Tibial artery (tissue), 4 donors: Measurements from ENCODE around the gene ADAM15.

ENCODE experiments used
- DNase-seq, 2 donors: peaks; one replicate each; pipeline ENCODE4 v3.0.0-alpha.2; 2019
- H3K27ac ChIP-seq, 2 donors: fragments of 200-600 bp; sonication (generic) in 1 of 2; 1 replicate in 1 of 2; 2 replicates in 1 of 2; pipeline ENCODE4 v1.5.1; 2018 to 2019; ENCODE audit warnings: mild to moderate bottlenecking in 1 of 2
- H3K27me3 ChIP-seq, 2 donors: fragments of 200-600 bp; sonication (generic) in 1 of 2; one replicate each; pipeline versions ENCODE4 v1.5.1 to v1.6.0; 2016 to 2019
- H3K36me3 ChIP-seq, 3 donors: fragments of 200-600 bp; sonication (generic) in 2 of 3; one replicate each; pipeline ENCODE4 v1.5.1; 2016 to 2019; ENCODE audit warnings: mild to moderate bottlenecking in 2 of 3
- H3K4me1 ChIP-seq, 4 donors: fragments of 200-600 bp; sonication (generic) in 2 of 4; 1 replicate in 3 of 4; 2 replicates in 1 of 4; pipeline ENCODE4 v1.5.1; 2016 to 2019
- H3K4me3 ChIP-seq, 2 donors: fragments of 200-600 bp; sonication (generic) in 1 of 2; 1 replicate in 1 of 2; 2 replicates in 1 of 2; pipeline ENCODE4 v1.5.1; 2018 to 2019; ENCODE audit warnings: mild to moderate bottlenecking in 2 of 2
- H3K9me3 ChIP-seq, 3 donors: fragments of 200-600 bp; sonication (generic) in 1 of 3; one replicate each; pipeline ENCODE4 v1.5.1; 2016 to 2019
- intact Hi-C: fragments of 100-400 bp; cut with DNase I; formaldehyde crosslinking; loops from one replicate; pipeline ENCODE4 v1.15.0; 2023; ENCODE audit warnings: low total_unique reads
- TF ChIP-seq, protein P1 (sequence below), 2 experiments: fragments of 200-600 bp in 1 of 2; fragments of 450-650 bp in 1 of 2; IDR thresholded peaks; one replicate each; pipeline ENCODE4 v1.5.1; 2017 to 2019; ENCODE audit warnings: antibody characterized with exemption in 2 of 2, mild to moderate bottlenecking in 1 of 2, moderate library complexity in 1 of 2

Gene ADAM15

DNA sequence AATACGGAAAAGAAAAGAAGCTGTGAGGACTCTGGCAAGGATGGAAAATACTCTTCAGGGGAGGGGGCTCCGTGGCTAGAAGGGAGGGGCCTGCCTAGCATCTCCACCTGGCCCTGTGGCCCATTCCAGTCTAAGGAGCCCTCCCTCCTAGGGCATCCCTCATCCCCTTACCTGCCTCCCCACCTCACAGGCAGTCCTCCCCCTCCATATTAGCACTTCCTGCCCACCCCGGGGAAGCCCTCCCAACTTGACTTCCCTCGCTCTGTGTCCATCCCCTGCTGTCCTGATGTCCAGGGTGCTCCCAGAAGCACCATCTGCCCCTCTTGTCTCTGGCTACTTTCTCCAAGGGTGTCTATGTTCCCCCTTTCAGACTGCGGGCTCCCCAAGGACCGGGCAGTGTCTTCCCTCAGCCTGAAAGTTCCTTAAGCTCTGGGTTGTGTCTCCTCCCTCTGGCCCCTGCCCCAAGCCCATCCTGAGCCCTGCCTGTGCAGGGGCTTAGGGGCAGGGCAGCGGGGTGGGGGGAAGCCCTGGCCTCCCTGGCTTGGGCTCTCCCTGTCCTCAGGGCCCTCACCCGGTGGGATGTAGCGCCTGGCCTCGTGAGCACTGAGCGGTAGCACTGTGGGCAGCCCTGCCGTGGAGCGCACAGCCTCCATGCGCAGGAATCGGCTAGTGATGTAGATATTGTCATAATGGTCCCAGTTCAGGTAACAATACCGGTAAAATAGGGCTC lies 21.4 kb upstream of the ADAM15 start:
- Histone ChIP-seq H3K4me1 (no peaks in the 10 kb centered on the region), H3K9me3 (no peaks in the 10 kb centered on the region), H3K27ac (no peak overlapping the region), H3K4me3 (no peak overlapping the region), H3K27me3 (no peaks in the 10 kb centered on the region), H3K36me3 (no peaks in the 10 kb centered on the region)
- TF ChIP-seq, protein P1, sequence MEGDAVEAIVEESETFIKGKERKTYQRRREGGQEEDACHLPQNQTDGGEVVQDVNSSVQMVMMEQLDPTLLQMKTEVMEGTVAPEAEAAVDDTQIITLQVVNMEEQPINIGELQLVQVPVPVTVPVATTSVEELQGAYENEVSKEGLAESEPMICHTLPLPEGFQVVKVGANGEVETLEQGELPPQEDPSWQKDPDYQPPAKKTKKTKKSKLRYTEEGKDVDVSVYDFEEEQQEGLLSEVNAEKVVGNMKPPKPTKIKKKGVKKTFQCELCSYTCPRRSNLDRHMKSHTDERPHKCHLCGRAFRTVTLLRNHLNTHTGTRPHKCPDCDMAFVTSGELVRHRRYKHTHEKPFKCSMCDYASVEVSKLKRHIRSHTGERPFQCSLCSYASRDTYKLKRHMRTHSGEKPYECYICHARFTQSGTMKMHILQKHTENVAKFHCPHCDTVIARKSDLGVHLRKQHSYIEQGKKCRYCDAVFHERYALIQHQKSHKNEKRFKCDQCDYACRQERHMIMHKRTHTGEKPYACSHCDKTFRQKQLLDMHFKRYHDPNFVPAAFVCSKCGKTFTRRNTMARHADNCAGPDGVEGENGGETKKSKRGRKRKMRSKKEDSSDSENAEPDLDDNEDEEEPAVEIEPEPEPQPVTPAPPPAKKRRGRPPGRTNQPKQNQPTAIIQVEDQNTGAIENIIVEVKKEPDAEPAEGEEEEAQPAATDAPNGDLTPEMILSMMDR (IDR thresholded peaks at IDR 0.05) = no peak
- no peak for DNase-seq
- intact Hi-C loops = no loop called here

DNA sequence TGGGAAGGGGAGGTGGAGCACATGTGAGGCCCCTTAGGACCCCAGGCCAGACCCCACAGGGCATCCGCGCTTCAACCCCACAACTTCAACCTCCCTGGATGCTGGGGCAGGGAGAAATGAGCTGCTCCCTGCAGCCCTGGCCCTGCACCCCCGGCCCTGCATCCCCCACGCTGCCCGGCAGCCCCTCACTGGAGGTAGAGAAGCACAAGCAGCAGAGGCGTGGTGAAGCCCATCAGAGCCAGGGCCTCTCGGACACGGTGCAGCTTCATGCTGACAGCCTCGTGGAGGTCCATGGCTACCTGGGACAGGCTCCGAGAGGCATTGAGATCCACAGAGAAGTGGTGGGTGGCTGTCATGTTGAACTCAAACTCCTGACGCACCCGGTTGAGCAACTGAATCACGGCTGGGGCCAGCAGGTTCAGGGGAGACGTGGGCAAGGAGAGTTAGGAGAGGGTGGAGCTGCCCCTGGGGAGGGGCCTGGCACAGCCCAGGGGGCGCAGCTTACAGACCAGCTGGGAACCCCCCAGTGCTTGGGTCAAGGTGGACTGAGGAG lies 20.8 kb upstream of the ADAM15 start:
- H3K36me3 ChIP-seq = no peaks in the 10 kb centered on the region
- H3K4me3 ChIP-seq = no peak overlapping the region
- H3K27me3 ChIP-seq = no peaks in the 10 kb centered on the region
- H3K9me3 ChIP-seq = no peaks in the 10 kb centered on the region
- intact Hi-C loops = no loop called here
- DNase-seq = no peak
- no peaks in the 10 kb centered on the region for H3K4me1 ChIP-seq
- no peak overlapping the region for H3K27ac ChIP-seq
- TF ChIP-seq, protein P1 (IDR thresholded peaks at IDR 0.05) = no peak

DNA sequence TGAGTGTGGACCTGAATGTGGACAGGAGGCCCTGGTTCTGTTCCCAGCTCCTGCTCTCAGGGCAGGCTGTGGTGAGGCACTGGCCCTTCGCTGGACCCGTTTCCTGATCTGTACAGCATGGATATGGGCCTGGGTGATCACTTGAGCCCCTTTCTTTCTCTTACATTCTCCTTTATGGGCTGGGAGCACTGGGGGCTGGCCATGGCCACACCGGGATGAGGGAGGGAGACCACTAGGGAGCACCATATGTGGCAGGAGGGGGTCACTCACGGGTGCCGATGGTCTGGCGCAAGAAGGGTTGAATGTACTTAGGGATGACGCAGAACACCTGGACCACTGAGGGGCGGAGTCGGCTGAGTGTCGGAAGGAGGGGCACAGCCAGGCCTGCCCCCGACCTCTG lies 20.2 kb upstream of the ADAM15 start:
- H3K27ac ChIP-seq = no peak overlapping the region
- TF ChIP-seq, protein P1 (IDR thresholded peaks at IDR 0.05) = no peak
- no peak for DNase-seq
- H3K4me3 ChIP-seq = no peak overlapping the region
- no peaks in the 10 kb centered on the region for H3K27me3 ChIP-seq
- H3K9me3 ChIP-seq = no peaks in the 10 kb centered on the region
- no peaks in the 10 kb centered on the region for H3K36me3 ChIP-seq
- intact Hi-C loops = no loop called here
- H3K4me1 ChIP-seq = no peaks in the 10 kb centered on the region

DNA sequence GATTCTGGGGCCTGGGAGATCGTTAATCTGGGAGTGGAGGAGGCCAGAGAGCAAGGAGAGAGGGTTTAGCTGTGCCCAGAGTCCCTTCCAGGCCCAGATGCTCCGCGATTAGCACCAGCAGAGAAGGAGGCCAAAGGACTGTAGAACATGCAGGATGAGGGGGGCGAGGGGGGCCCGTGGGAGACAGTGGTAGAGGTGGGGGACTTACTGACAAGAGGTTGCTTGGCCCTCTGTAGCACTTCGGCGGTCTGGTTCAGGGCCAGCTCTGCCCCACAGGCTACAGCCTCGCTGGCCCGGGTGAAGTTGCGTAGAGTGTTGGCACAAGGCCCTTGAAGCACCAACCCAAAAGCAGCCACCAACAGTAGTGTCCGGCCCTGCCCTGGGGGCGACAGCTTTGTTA lies 18.2 kb upstream of the ADAM15 start:
- Histone ChIP-seq H3K36me3 (no peaks in the 10 kb centered on the region), H3K27me3 (no peaks in the 10 kb centered on the region), H3K9me3 (no peaks in the 10 kb centered on the region), H3K4me1 (no peaks in the 10 kb centered on the region), H3K4me3 (no peak overlapping the region), H3K27ac (no peak overlapping the region)
- intact Hi-C loops = no loop called here
- no peak for DNase-seq
- TF ChIP-seq, protein P1 (IDR thresholded peaks at IDR 0.05) = no peak

DNA sequence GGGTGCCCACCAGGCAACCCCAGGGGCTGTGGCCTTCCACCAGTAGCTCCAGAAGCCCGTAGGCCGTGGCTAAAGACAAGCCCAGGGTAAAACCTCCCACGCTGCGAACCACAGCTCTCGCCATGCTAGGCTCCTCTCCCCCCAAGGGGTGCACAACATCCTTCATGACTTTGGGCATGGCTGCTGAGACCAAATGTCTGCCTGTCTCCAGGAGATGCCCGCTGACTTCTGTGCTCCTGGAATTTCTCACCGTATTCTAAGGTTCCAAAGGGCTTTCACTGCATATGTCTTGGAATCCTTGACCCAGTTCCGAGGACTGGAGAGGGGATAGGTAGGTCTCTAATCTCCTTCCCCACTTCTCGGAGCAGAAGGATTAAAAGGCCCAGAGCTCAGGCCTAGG lies 17.6 kb upstream of the ADAM15 start, which contains the start of the genes DCST1 and DCST2:
DCST1 (plus strand) TSS at position 301 of the 400 bp plus-strand sequence. CDS start 213 bp downstream, outside the sequence.
DCST2 (minus strand) TSS at position 258 of the 400 bp plus-strand sequence; CDS start at position 178, 80 bp downstream.
- Histone ChIP-seq H3K27me3 (no peaks in the 10 kb centered on the region), H3K4me3 (no peak within 1 kb of the TSS), H3K36me3 (no peaks in the 10 kb centered on the region), H3K9me3 (no peaks in the 10 kb centered on the region), H3K4me1 (no peaks in the 10 kb centered on the region), H3K27ac (no peak within 1 kb of the TSS)
- intact Hi-C loops = no loop called here
- DNase-seq = no peak
- TF ChIP-seq, protein P1 (IDR thresholded peaks at IDR 0.05) = no peak
